ENCODE measurements around the gene COL5A2. TPM values are rescaled to one million over a fixed set of nuclear protein-coding genes. Genes with fewer than 3 reads are reported as not detected.

COL5A2 gene
- total and polyA plus RNA-seq, 10 of the 15 experiments (the other 5 are each of a cell fraction or from before 2014, with no cell fraction given): 0.04 to 0.85 (median 0.39) TPM

GRCh38 chr2:189213250-189213649 lies 33.7 kb upstream of the COL5A2 start (continued):
- no peak for TF ChIP-seq E2F8 (IDR thresholded peaks at IDR 0.05; ENCODE audit: low read depth, partially characterized antibody)
- TF ChIP-seq CEBPB (IDR thresholded peaks at IDR 0.05; ENCODE audit: borderline replicate concordance in 1 of 2, low read depth in 2 of 2, low read length in 2 of 2): no peak
- no peak for TF ChIP-seq YY1 (IDR thresholded peaks at IDR 0.05; ENCODE audit: low read depth, low read length)
- no peak for TF ChIP-seq CHD1 (IDR thresholded peaks at IDR 0.05; ENCODE audit: low read depth, low read length)
- TF ChIP-seq ATF7 (IDR thresholded peaks at IDR 0.05; ENCODE audit: low read depth): no peak
- TF ChIP-seq USF2 (IDR thresholded peaks at IDR 0.05; ENCODE audit: borderline replicate concordance, low read depth, low read length): no peak

GRCh38 chr2:189210250-189211087 lies 30.9 kb upstream of the COL5A2 start:
- ChIA-PET POLR2A (no interaction called here), CTCF (interaction anchor here (2.0 kb wide), 1 partner anchor 68 kb away, joined by 5 read pairs; no protein-coding TSS in a partner anchor)
- TF ChIP-seq BCLAF1 (IDR thresholded peaks at IDR 0.05): no peak
- TF ChIP-seq FOXM1 (IDR thresholded peaks at IDR 0.05; ENCODE audit: low read depth, low read length): no peak
- no peak for TF ChIP-seq ZBTB4 (CRISPR knock-in tag; IDR thresholded peaks at IDR 0.05)
- no peak for TF ChIP-seq ZBED1 (IDR thresholded peaks at IDR 0.05; ENCODE audit: borderline replicate concordance)
- no peak for TF ChIP-seq MTA2 (IDR thresholded peaks at IDR 0.05; ENCODE audit: low read depth)

More at GRCh38 chr2:189210250-189211087, 30.9 kb upstream of the COL5A2 start:
- H4K20me1 ChIP-seq (ENCODE audit: control insufficient read depth, insufficient read depth): no peaks in the 10 kb centered on the region
- no peaks in the 10 kb centered on the region for H3K79me2 ChIP-seq (ENCODE audit: control insufficient read depth, insufficient read depth, low read length)
- no peaks in the 10 kb centered on the region for H3K9me3 ChIP-seq (replicated peaks; ENCODE audit: control insufficient read depth, insufficient read depth, low read length)
- no peak overlapping the region for H3K9ac ChIP-seq (ENCODE audit: control insufficient read depth, insufficient read depth, low read length)
- no peak; the same call in 2 of the 3 replicates for ATAC-seq
- H3K4me1 ChIP-seq (ENCODE audit: control insufficient read depth, insufficient read depth, low read length): no peaks in the 10 kb centered on the region
- H2AFZ ChIP-seq (ENCODE audit: control insufficient read depth, low read depth, low read length): no peak overlapping the region
- DNase-seq (ENCODE audit: low read depth, low spot score): no peak
- H3K36me3 ChIP-seq (ENCODE audit: control insufficient read depth in 2 of 2, insufficient read depth in 2 of 2, low read length in 1 of 2): no peaks in the 10 kb centered on the region
- SMC1A ChIA-PET (ENCODE audit: uncharacterized antibody, unreplicated experiment): interaction anchor here (0.7 to 1.7 kb wide), 5 partner anchors 22 to 102 kb away, joined by 3 read pairs; no protein-coding TSS in a partner anchor
- in situ Hi-C loops (cut with MboI): no loop called here
- H3K4me2 ChIP-seq (ENCODE audit: control insufficient read depth, insufficient read depth): no peak overlapping the region
- no peak for FAIRE-seq
- intact Hi-C loops (cut with micrococcal nuclease; ENCODE audit: unreplicated experiment): no loop called here
- no peaks in the 10 kb centered on the region for H3K27me3 ChIP-seq (replicated peaks in 1 of 2; ENCODE audit: control insufficient read depth in 2 of 2, insufficient read depth in 2 of 2, low read length in 1 of 2)
- no TSS peak for BruUV-seq (replicated peaks)
- RAD21 ChIA-PET (ENCODE audit: unreplicated experiment): interaction anchor here (1.4 kb wide), 1 partner anchor 23 kb away, joined by 4 read pairs; no protein-coding TSS in a partner anchor
- H3K4me3 ChIP-seq: no peak overlapping the region
- H3K27ac ChIP-seq (ENCODE audit: control insufficient read depth, insufficient read depth): no peak overlapping the region
- WGBS (ENCODE audit: insufficient coverage, insufficient replicate concordance, low lambda C conversion rate, missing lambda C conversion rate): 18% methylated on average over 7 of the region's 7 CpGs

All from GM12878 (cell line).